GM12801 (cell line): ENCODE measurements around the gene TCF7L1.

Source experiments
- TF ChIP-seq, protein P1 (sequence below): IDR thresholded peaks from one replicate; pipeline ENCODE4 v1.5.1; 2011; ENCODE audit warnings: control low read depth; ENCODE audit not compliant: insufficient read length; ENCODE audit errors: extremely low read depth

Gene TCF7L1

DNA sequence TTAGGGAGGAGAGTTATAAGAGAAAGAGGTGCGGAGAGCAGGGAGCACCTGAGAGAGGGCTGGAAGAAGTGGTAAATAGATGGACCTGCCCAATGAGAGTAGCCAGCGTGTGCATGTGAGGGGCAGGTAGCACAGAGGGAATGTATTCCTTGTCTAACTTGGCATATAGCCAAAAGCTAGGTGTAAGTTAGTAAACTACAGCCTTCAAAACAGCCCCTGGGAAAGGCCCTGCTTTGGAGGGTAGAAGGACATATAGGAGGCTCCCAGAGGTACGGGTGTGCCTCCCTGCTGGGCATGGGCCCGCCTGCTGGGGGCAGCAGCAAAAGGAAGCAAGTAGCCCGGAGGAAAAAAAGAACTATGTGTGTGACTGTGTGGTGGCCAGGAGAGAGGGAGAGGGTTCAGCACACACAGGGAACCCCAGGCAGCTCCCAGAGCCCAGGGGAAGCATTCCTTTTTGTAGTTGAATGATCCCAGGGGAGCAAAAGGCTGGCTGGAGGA lies 48.0 kb downstream of the TCF7L1 start:
- TF ChIP-seq, protein P1, sequence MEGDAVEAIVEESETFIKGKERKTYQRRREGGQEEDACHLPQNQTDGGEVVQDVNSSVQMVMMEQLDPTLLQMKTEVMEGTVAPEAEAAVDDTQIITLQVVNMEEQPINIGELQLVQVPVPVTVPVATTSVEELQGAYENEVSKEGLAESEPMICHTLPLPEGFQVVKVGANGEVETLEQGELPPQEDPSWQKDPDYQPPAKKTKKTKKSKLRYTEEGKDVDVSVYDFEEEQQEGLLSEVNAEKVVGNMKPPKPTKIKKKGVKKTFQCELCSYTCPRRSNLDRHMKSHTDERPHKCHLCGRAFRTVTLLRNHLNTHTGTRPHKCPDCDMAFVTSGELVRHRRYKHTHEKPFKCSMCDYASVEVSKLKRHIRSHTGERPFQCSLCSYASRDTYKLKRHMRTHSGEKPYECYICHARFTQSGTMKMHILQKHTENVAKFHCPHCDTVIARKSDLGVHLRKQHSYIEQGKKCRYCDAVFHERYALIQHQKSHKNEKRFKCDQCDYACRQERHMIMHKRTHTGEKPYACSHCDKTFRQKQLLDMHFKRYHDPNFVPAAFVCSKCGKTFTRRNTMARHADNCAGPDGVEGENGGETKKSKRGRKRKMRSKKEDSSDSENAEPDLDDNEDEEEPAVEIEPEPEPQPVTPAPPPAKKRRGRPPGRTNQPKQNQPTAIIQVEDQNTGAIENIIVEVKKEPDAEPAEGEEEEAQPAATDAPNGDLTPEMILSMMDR = no peak

DNA sequence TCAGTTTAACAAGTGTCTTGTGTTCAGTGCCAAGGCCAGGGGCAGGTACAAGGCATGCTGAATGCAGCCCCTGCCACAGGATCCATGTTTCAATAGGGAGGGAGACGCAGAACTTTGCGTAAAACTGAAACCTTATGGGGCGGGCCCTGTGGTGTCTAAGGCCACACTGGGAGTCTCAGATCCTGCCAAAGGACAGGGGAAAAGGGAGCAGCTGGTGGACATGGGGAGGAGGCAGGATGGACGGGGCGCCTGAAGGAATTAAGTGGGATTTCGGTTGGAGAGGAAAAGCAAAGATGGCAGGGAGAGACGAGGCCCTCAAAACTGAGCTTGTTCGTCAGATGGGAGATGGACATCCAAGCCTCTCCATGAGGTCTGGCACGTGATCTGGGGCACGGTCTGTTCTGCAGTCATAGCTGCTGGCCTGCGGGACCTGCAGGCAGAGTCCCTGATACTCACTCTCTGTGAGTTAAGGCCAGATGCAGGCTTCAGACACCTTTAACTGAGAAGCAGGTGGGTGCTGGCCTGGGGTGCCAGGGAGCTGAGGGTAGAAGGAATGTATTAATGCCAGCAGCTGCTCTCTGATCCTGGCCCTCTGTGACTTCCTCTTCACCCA lies 48.8 kb downstream of the TCF7L1 start:
- TF ChIP-seq, protein P1 = no peak

GRCh38 chr2:85183076-85183475 lies 49.9 kb downstream of the TCF7L1 start:
- TF ChIP-seq, protein P1 = no peak

- TF ChIP-seq, protein P1 = no peak
Measured at GRCh38 chr2:85183479-85183878, 50.3 kb downstream of the TCF7L1 start.

GRCh38 chr2:85184231-85184630 lies 51.0 kb downstream of the TCF7L1 start:
- TF ChIP-seq, protein P1 = no peak

- TF ChIP-seq, protein P1 = no peak
Measured at GRCh38 chr2:85184990-85185389, 51.8 kb downstream of the TCF7L1 start.

DNA sequence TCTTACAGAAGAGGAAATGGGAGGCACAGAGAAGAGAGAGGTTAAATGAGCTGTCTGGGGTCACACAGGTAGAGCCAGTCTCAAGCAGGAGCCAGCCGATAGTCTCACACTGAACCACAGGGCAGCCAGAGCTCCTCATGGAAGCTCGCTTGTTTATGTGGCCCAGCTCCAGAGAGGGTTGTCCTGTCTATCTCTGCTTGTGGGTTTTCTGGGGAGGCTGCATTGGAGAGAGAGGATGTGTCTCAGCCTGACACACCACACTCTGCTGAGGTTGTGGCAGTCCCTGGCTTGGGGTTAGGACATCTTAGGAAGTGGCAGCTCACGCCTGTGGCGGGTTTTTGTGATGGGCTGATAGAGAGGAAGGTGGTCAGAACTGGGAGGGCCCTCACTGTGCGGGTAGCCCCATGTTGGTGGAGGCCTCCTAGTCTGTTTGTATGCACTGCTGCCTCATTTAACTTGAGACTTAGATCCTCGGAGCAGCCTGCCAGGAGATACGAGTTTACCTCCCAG lies 52.3 kb downstream of the TCF7L1 start:
- TF ChIP-seq, protein P1 = no peak

- TF ChIP-seq, protein P1 = no peak
Measured at GRCh38 chr2:85187069-85187468, 53.9 kb downstream of the TCF7L1 start.
